MCF 10A (cell line): ENCODE results near the gene ALS2CL. TPM values are rescaled to one million over a fixed set of nuclear protein-coding genes. Genes with fewer than 3 reads are reported as not detected.
A peak's percentile ranks its signal among the peaks of the same experiment; 100 is the strongest.
"Not testable (repeated sequence)": the region's sequence is repeated elsewhere in the genome, so short reads cannot be mapped to it uniquely, and the experiment has no call there.

Source experiments
- Bru-seq: library from RNA; stranded (reverse); fragments of 400-500 nt; gene quantifications from one replicate; lab custom pipeline; 2021; lab: Mats Ljungman, UMichigan
- BruChase-seq, 2 experiments: library from RNA; stranded (reverse); fragments of 400-500 nt; gene quantifications; one replicate each; lab custom pipeline; 2021; lab: Mats Ljungman, UMichigan
- BruUV-seq: library from RNA; stranded (reverse); fragments of 400-500 nt; replicated peaks from 2 replicates; lab custom pipeline; 2021; lab: Mats Ljungman, UMichigan
- CTCF ChIA-PET: fragments of 300-600 bp; sonication (Branson Sonifier 250); formaldehyde crosslinking; extraction: SDS; loops from one replicate; lab custom pipeline; 2021; ENCODE audit warnings: antibody characterized with exemption, inconsistent platforms; lab: Yijun Ruan, JAX
- POLR2A ChIA-PET: fragments of 300-600, 350-650 bp; sonication (Branson Sonifier 250); formaldehyde crosslinking; extraction: SDS; loops from one replicate; lab custom pipeline; 2020; ENCODE audit warnings: antibody characterized with exemption, inconsistent platforms; lab: Yijun Ruan, JAX
- DNase-seq: peaks from one replicate; pipeline ENCODE4 v3.0.0-alpha.2; 2018; ENCODE audit not compliant: unreplicated experiment
- H3K27ac Mint-ChIP-seq: one replicate; pipeline ENCODE4 v1.8.0; 2022; ENCODE audit warnings: mild to moderate bottlenecking, low read depth, mixed read lengths; ENCODE audit not compliant: unreplicated experiment
- H3K27me3 Mint-ChIP-seq: one replicate; pipeline ENCODE4 v1.8.0; 2022; ENCODE audit warnings: mixed read lengths; ENCODE audit not compliant: insufficient read depth, unreplicated experiment
- H3K36me3 Mint-ChIP-seq: one replicate; pipeline ENCODE4 v1.8.0; 2022; ENCODE audit warnings: mild to moderate bottlenecking, moderate library complexity, mixed read lengths; ENCODE audit not compliant: insufficient read depth, unreplicated experiment
- H3K4me1 Mint-ChIP-seq: one replicate; pipeline ENCODE4 v1.8.0; 2022; ENCODE audit warnings: mixed read lengths; ENCODE audit not compliant: insufficient read depth, unreplicated experiment
- H3K4me3 Mint-ChIP-seq: one replicate; pipeline ENCODE4 v1.8.0; 2022; ENCODE audit warnings: mild to moderate bottlenecking, moderate library complexity, mixed read lengths; ENCODE audit not compliant: unreplicated experiment
- H3K9me3 Mint-ChIP-seq: one replicate; pipeline ENCODE4 v1.8.0; 2022; ENCODE audit warnings: mixed read lengths; ENCODE audit not compliant: unreplicated experiment
- intact Hi-C: fragments of 100-400 bp; cut with micrococcal nuclease; formaldehyde crosslinking; loops from 2 replicates; pipeline ENCODE4 v1.14.1; 2022
- long read RNA-seq: library from polyadenylated mRNA; stranded (forward); transcript quantifications from one replicate; pipeline ENCODE4 v2.0.0, GENCODE V29; 2022
- total RNA-seq: library from RNA; stranded (reverse); gene quantifications from 2 replicates; pipeline ENCODE4 v1.2.3, GENCODE V29; 2022
- TF ChIP-seq, protein P1 (sequence below): fragments of 200-600 bp; IDR thresholded peaks from one replicate; pipeline ENCODE4 v1.8.0; 2022; ENCODE audit warnings: antibody characterized with exemption, mild to moderate bottlenecking; ENCODE audit not compliant: unreplicated experiment

The ALS2CL gene, protein sequence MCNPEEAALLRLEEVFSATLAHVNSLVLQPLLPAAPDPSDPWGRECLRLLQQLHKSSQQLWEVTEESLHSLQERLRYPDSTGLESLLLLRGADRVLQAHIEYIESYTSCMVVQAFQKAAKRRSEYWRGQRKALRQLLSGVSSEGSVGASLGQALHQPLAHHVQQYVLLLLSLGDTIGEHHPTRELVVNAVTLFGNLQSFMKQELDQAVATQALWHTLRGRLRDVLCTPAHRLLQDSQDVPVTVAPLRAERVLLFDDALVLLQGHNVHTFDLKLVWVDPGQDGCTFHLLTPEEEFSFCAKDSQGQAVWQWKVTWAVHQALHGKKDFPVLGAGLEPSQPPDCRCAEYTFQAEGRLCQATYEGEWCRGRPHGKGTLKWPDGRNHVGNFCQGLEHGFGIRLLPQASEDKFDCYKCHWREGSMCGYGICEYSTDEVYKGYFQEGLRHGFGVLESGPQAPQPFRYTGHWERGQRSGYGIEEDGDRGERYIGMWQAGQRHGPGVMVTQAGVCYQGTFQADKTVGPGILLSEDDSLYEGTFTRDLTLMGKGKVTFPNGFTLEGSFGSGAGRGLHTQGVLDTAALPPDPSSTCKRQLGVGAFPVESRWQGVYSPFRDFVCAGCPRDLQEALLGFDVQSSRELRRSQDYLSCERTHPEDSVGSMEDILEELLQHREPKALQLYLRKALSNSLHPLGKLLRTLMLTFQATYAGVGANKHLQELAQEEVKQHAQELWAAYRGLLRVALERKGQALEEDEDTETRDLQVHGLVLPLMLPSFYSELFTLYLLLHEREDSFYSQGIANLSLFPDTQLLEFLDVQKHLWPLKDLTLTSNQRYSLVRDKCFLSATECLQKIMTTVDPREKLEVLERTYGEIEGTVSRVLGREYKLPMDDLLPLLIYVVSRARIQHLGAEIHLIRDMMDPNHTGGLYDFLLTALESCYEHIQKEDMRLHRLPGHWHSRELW
- total RNA-seq (93.6 and 95.5 TPM in 2 replicates), Bru-seq, nascent RNA (percentile 77 among the genes with signal in this experiment), BruChase-seq, experiment 1, labeled RNA remaining after a 6-hour chase (percentile 87 among the genes with signal in this experiment), BruChase-seq, experiment 2, labeled RNA remaining after a 2-hour chase (percentile 86 among the genes with signal in this experiment)
- long read RNA-seq, full-length matches to known transcripts = 22 of 154 reads
- long read RNA-seq, partial matches to known transcripts = 47 of 154 reads
- long read RNA-seq, other reads (novel, unspliced or antisense) = 85 of 154 reads

GRCh38 chr3:46693038-46693891, at the start of gene ALS2CL:
ALS2CL (minus strand) TSS chr3:46693679; CDS start chr3:46689440, 4,239 bp downstream.
- H3K27me3 Mint-ChIP-seq = no peaks in the 10 kb centered on the region
- peak within 1 kb of the TSS; percentile 94 for H3K27ac Mint-ChIP-seq
- BruUV-seq = TSS peak; percentile 95
- H3K9me3 Mint-ChIP-seq = no peaks in the 10 kb centered on the region
- H3K4me3 Mint-ChIP-seq = peak within 1 kb of the TSS; percentile 84
- peaks cover 49% of the 10 kb centered on the region for H3K4me1 Mint-ChIP-seq
- ChIA-PET CTCF (interaction anchor here (0.6 to 3.1 kb wide), 4 partner anchors 204 to 1101 kb away, joined by 3 to 18 read pairs (median 4); partner anchors contain the start of gene ELP6), POLR2A (interaction anchor here (0.6 to 3.7 kb wide), 21 partner anchors 10 to 1773 kb away, joined by 3 to 27 read pairs (median 5); partner anchors contain the start of genes CCDC12, NBEAL2, PTPN23 and SETD2)
- H3K36me3 Mint-ChIP-seq = no peaks in the 10 kb centered on the region
- peak; percentile 64 for DNase-seq
- intact Hi-C loops = loop anchor here (1.0 kb wide), 1 partner anchor 205 kb away; no protein-coding TSS in a partner anchor
- TF ChIP-seq, protein P1, sequence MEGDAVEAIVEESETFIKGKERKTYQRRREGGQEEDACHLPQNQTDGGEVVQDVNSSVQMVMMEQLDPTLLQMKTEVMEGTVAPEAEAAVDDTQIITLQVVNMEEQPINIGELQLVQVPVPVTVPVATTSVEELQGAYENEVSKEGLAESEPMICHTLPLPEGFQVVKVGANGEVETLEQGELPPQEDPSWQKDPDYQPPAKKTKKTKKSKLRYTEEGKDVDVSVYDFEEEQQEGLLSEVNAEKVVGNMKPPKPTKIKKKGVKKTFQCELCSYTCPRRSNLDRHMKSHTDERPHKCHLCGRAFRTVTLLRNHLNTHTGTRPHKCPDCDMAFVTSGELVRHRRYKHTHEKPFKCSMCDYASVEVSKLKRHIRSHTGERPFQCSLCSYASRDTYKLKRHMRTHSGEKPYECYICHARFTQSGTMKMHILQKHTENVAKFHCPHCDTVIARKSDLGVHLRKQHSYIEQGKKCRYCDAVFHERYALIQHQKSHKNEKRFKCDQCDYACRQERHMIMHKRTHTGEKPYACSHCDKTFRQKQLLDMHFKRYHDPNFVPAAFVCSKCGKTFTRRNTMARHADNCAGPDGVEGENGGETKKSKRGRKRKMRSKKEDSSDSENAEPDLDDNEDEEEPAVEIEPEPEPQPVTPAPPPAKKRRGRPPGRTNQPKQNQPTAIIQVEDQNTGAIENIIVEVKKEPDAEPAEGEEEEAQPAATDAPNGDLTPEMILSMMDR = no peak

GRCh38 chr3:46742992-46743585, 49.6 kb upstream of the ALS2CL start:
- no TSS peak for BruUV-seq
- Mint-ChIP-seq H3K4me3 (no peak overlapping the region), H3K27me3 (peaks cover 13% of the 10 kb centered on the region), H3K27ac (no peak overlapping the region), H3K9me3 (no peaks in the 10 kb centered on the region), H3K36me3 (no peaks in the 10 kb centered on the region), H3K4me1 (no peaks in the 10 kb centered on the region)
- no peak for DNase-seq
- ChIA-PET POLR2A (no interaction called here), CTCF (interaction anchor here (0.7 kb wide), 1 partner anchor 151 kb away, joined by 3 read pairs; no protein-coding TSS in a partner anchor)
- intact Hi-C loops = no loop called here
- TF ChIP-seq, protein P1 = no peak

DNA sequence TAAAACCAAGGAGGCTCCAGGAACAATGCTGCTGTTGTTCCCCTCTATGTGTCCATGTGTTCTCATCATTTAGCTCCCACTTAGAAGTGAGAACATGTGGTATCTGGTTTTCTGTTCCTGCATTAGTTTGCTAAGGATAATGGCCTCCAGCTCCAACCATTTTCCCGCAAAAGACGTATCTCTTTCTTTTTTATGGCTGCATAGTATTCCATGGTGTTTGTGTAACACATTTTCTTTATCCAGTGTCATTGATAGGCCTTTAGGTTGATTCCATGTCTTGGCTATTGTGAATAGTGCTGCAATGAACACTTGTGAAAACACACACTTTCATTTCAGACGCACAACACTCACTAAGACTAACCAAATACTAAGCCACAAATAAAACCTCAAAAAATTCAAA, 46.1 kb upstream of the ALS2CL start:
- H3K27me3 Mint-ChIP-seq = peaks cover 24% of the 10 kb centered on the region
- DNase-seq, H3K4me3 Mint-ChIP-seq, intact Hi-C loops, H3K4me1 Mint-ChIP-seq, CTCF ChIA-PET, H3K27ac Mint-ChIP-seq, H3K36me3 Mint-ChIP-seq, H3K9me3 Mint-ChIP-seq, BruUV-seq: not testable (repeated sequence)
- POLR2A ChIA-PET = interaction anchor here (0.6 kb wide), 1 partner anchor 227 kb away, joined by 3 read pairs; no protein-coding TSS in a partner anchor
